HG02884 (cell line): Measurements from ENCODE around the gene TMEFF2.
"Not testable (repeated sequence)": the region's sequence is repeated elsewhere in the genome, so short reads cannot be mapped to it uniquely, and the experiment has no call there.

Experiments
- ATAC-seq: cut with Tn5 transposase; IDR thresholded peaks from one replicate; pipeline ENCODE4 v1.9.1; 2021; ENCODE audit warnings: mild to moderate bottlenecking, moderate library complexity; ENCODE audit not compliant: unreplicated experiment

TMEFF2 gene

DNA sequence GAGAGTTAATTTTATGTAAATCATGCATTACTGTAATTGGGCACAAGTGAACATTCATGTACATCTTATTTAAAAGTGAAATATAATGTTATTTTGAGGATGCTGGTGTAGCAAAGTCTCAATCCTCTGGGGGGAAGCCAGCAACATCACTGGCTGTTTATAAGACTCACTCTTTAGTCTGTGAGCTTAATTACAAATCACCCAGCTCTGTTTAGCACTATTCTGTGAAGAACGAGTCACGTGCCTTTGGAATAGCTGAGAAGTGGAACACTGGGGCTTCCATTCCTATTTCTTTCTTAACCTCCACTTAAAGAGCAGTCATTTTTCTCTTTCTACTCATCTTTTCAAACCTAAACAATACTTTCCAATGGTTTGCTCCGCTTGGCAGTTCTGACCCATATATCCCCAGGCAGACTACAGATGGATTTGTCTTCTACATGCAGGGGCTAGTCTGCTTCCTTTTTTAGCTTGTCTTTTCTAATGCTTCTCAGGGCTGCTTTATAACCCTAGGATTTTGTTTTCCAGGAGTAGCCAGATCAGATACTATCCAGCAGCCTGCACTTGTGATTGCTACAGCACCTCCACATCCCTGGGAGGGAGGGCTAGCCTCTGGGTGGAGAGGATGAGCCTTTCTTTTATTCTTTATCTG lies 252.5 kb downstream of the TMEFF2 start:
- no peak for ATAC-seq

DNA sequence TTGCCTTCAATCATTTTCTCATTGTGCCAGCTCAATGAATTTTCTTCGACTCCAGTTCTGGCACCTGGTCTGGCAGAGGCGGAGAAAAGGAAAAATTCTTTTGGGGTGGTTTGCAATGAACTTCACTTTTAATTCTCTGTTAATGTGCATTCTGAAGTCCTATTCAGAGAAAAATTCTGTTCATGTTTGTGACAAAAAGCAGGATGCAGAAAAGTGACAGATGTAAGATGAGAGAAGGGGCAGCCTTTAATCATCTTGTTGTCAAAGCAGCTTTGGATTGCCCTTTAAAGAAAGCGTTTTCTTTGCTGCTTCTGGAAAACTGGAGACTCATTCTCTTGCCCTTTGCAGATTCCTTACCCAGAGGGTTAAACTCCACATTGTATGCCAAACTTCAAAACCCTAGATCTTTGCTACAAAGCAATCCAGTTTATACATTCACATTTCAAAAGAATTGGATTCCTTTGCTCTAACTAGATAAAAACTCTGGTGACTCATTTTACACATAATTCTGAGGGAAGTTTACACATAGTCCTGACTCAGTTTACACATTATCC lies 253.3 kb downstream of the TMEFF2 start:
- no peak for ATAC-seq

DNA sequence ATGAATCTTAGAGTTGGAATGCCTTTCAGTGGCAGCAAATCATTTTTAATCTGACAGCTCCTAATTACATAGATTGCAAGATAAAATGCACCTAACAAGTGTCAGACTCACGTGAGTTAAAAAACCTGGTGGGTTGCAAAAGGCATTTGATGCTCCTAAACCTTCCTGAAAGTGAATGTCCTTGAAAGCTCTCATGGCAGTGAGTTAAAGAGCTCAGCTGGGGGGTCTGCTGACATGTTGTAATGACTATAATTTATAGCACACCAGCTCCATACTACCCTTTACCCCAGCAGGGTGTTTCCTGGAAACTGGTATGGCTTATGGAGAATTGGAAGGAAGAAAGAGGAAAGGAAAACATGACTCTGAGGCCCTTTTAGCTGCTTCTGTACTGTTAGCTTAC lies 256.0 kb downstream of the TMEFF2 start:
- ATAC-seq = no peak

DNA sequence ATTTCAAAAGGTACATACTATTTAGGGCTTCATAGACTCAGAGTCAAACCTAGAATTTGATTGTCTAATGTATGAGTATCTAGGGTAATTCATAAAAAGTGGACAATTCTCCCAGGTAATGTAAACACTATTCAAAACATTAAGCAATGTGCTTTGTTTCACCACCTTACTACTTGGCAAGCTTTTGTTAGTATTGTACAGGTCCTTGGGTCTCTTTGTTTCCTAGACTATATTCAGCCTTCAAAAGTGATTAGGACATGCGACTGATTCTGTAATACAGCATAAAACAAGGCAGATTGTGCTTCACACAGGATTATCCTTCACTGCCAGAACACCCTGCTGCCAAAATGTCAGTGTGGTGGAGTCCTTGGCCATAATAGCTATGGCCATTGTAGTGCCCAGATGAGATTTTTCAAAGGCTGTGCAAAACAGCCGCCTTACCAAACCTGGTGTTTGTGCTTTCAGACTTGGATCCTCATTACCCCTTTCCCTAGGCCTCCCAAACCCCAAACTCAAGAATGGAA lies 257.8 kb downstream of the TMEFF2 start:
- ATAC-seq = no peak

DNA sequence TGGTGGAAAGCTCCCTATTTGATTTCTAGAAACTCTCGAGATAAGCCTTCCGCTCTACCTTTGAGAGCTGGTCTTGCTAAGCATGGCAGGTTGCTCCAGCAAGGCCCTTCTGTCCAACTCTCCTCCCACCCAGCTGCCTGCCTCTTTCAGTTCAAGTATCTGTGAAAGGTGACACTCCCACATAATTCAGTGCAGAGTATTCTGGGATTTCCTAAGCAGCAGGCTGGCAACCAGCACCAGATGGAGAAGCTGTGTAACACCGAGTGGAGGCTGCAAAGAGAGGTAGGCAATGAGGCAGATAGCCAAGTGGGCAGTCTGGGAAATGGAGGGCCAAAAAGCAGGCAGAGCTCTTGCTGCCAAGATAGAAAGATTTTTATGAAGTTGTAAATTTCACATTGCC lies 259.5 kb downstream of the TMEFF2 start:
- ATAC-seq = no peak

DNA sequence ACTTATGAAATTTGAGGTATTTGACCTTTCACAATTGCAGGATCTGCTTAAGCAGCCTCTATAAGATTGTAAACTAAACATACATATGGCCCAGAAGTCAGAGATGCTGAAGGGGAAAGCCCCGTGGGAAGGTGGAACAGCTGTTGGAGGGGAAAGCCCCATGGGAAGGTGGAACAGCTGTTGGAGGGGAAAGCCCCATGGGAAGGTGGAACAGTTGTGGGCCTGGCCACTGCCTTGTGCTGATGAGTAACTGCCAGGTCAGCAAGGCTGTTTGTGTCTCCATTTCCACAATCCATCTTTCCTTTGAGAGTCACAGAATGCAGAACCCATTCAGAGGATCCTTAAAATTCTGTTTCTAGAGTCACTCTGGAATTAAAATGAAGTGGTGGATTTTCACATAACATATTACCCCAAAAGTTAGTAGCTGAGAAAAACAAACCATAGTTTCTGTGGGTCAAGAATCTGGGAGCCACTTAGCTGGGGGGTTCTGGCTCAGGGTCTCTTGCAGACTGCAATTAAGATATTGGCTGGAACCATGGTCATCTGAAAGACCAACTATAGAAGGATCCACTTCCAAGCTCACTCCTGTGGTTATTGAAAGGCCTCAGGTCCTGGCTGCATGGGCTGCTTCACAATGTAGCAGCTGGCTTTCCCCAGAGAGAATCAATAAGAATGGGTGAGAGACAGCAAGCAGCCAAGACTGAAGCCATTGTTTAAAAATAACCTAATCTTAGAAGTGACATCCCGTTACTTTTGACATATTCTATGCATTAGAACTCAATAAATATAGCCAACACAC lies 261.2 kb downstream of the TMEFF2 start:
- ATAC-seq = peak; percentile 96

DNA sequence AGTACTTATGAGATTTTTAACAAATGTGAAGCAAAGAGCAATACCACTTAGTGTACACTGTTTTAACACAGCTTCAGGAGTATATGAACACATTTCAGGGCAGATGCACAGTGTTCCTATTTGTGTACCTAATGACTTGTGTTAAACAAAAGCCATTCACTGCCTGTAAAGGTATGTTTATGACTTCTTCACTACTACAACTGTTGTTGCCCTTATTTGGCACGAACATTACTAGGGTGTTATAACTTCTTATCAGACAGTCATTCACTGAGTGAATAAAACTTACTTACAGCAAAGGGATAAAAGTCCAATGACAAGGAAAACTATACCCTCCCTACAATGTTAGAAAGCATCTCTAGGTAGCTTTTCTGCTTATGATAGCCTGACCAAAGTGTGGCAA lies 262.4 kb downstream of the TMEFF2 start:
- no peak for ATAC-seq

DNA sequence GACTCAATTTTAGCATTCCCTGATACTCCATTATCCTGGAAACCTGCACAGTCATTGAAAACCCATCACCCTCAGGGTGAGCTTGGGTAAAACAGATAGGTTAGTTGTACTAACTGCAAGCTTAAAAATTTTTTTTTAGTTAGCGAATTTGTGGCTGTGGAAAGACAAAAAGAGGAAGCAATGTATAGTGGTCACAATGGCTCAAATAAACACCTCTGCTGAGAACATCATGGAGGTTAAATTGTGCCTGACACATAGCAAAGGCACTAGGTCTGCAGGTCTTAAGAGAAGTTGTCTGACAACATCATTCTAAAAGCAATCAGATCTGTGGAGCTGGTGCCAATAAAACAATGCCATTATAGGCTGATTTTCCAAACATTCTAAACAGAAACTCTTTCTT lies 263.4 kb downstream of the TMEFF2 start:
- no peak for ATAC-seq

DNA sequence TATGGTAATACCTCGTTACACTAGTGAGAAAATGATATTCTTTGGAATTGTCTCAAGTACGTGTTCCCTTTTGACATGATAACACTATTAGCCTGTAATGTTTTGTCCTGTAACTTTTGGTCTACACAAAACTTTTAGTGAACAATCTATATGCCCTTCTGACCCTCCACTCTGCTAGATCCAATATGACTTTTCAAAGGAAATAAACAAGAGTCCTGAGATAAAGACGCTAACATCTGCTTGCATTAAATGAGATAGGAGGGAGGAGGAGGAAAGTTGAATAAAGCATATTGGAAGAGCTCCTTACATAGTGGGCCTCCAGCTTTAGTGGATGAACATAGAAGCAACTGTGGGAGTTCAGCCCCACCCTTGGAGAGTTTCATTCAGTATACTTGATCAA lies 264.5 kb downstream of the TMEFF2 start:
- no peak for ATAC-seq

DNA sequence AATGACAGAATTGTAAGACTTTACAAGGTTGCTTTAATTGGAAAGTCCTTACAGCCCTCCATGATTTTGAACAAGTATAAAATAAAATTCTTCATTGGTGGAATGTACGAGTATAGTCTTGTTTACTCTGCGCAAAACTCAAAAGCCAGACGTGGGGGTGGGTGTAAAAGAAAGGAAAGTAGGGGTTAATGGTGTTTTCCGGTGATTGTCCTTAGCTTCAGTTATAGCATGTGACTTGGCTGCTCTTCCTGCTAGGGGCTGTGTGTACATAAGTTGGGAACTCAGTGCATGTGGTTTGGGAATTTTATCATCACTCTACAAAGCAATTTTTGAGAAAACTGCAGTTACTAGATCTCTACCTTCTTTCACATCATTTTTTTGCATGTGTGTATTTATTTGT lies 265.4 kb downstream of the TMEFF2 start:
- no peak for ATAC-seq

DNA sequence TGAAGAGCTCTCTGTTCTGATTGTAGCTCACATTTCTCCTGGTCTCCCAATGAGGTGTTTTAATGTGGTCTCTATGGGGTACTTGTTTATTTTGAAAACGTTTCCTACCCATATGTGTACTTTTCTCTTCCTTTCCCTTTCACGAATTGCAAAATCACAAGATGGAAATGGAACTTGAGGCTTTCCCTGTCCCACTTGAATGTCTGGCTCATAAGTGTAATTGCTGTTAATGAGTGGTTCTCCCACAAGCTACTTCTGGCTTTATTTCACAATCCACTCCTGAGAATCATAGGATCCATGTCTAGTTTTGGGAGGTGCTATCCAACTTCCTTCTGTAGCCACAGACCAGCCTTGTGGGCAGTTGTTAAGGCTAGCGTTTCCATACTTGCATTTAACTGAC lies 266.7 kb downstream of the TMEFF2 start:
- no peak for ATAC-seq

DNA sequence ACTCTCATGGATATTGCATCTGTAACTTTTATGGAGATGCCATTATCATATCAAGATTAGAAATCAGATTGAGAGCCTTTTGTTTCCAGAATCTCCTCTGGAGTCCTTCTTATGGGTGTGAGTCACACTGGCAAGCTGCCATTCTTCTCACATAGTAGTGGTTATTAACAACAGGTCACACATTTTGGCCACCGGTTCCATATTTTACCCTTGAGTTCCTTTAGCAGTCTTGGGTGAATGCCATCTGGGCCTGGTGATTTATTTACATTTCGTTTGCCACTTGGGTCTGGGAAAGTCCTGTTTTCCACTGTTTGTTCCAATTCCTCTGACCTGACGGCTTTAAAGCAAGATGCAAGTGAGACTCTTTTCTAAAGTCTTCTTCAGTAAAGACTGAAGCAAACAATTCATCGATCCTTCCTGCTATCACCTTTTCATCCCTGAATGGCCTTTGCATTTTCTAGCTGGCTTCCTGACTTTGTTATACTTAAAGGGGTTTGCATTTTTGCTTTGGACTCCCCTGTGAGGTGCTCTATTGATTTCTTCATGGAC lies 267.3 kb downstream of the TMEFF2 start:
- no peak for ATAC-seq

DNA sequence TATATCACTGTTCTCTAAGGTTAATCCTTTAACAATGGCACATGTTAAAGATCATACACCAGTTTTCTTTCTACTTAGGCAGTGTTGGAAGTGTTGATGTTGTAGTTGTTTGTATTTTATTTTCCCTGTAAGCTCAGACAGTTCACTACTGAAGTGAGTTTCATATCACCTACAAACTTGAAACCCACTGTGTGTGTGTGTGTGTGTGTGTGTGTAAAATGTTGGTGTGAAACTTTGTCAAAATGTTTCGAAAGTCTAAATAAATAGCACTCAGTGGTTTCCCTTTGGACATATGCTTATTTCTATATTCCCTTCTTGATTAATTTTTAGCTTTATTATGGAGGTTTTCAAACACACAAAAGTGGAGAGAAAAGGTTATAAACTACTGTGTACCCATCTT lies 268.1 kb downstream of the TMEFF2 start:
- no peak for ATAC-seq

DNA sequence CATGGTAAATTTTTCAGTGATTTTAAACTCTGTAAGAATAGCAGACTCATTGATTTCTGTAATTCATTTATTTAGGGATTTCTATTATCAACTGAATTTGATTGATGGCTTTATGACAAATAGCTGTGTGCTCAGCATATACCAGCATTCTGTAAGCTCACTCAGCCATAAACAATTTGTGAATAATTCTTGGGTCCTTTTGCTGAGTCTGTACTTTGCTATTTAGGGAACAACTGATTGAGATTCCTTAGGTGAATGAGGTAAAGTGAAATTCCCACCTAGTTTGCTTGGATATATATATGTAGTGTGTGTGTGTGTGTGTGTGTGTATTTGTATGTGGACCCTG lies 271.1 kb downstream of the TMEFF2 start:
- ATAC-seq = no peak

DNA sequence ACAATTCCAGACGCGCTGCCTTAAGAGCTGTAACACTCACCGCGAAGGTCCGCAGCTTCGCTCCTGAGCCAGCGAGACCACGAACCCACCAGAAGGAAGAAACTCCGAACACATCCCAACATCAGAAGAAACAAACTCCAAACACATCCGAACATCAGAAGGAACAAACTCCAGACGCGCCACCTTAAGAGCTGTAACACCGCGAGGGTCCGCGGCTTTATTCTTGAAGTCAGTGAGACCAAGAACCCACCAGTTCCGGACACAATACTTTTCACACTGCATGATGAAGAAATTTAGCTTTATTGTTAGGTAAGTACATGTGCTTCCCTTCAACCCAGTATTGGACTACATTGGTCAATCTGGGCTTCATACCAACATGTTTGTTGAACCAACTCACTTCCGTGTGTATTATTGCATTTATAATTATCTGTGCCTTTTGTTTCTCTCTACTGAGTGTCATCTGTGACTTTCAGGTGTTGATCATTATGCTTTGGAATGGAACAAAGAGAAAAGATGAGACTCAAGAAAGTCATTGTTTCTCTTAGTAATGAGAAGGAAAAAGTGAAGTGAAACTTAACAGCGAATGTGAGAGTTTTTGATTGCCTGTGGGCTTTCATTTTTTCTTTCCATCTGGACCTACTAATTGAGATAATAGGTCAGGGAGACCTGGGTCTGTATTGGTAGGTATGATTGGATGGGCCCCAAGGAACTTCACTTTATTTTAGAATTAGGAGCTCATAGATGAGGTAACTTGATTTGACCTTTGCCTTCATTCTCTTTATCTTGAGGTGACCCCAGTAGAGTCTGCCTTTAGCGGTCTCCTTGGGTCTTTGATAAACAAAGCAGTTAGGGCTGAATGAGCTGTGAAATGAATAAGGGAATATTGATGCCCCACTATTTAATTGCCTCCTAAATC lies 271.7 kb downstream of the TMEFF2 start:
- ATAC-seq = peak; percentile 97

DNA sequence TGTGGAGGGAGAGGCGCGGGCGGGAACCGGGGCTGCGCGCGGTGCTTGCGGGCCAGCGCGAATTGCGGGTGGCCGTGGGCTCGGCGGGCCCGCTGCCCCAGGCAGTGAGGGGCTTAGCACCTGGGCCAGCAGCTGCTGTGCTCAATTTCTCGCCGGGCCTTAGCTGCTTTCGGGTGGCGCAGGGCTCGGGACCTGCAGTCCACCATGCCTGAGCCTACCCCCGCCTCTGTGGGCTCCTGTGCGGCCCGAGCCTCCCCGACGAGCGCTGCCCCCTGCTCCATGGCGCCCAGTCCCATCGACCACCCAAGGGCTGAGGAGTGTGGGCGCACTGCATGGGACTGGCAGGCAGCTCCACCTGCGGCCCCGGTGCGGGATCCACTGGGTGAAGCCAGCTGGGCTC lies 273.1 kb downstream of the TMEFF2 start:
- not testable (repeated sequence) for ATAC-seq

DNA sequence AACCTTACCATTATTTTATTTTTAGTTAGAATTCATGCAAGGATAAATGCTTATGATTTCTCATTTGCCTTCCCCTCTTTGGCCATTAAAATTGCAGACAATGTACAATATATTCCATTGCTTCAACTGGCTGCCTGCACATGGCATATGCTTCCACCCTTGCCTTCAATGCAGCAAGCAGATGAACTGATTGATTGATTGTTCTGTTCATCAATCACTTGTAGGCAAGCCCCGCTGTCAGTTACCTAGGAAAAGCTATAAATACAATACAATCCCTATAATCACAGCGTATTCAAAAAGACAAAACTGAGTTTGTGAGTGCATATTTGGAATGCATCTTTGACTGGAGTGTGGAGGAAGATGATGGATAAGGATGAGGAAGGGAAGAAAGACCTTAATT lies 274.2 kb downstream of the TMEFF2 start:
- ATAC-seq = no peak

DNA sequence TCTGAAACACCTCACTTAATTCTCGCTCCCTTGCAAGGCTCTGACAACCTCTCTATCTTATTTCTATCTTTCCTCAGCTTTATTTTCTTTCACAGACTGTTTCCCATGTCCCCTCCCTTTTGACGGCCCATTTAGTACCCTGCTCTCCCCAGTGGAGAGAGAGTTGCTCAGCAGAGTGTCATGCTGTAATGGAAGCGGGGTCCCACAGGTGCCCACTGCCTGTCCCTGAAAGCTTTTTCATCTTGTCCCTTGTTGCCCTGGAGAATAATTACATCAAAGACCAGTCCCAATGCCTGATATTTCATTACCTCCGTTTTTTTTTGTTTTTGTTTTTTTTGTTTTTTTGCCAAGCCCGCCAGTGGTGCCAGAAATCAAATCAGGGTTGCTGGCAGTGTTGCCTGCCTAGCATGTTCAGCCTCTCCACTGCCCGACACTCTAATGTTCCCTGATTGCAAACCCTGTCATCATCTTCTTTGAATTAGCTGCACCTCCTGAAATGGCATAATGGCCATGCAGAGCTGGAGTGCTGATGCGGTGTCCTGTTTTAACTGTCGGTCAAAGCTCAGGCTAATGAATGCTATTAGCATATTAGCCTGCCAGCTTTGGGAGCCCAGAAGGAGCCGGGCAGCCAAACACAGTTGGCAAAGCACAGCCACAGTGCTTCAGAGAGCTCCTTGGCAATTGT lies 276.6 kb downstream of the TMEFF2 start:
- no peak for ATAC-seq

DNA sequence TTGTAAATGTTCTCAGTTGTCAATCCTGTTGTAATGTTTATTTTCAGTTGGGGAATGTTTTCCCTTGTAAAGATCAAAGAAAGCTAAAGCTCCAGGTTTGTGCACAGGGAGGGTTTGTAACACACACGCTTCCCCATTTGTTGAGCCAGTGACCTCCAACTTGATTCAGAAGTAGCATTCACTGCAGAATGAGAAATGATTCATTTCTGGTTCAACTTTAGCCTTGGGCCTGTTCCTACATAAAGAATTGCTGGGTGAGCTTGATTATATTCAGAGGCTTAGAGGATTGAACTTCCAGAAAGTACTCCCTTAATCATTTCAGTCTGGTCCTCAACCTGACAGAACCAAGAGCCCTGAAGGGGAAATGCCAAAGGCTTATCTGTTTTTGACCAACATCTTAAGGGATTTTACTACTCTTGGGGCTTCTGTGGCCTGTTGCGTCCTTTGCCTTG lies 277.3 kb downstream of the TMEFF2 start:
- ATAC-seq = no peak

DNA sequence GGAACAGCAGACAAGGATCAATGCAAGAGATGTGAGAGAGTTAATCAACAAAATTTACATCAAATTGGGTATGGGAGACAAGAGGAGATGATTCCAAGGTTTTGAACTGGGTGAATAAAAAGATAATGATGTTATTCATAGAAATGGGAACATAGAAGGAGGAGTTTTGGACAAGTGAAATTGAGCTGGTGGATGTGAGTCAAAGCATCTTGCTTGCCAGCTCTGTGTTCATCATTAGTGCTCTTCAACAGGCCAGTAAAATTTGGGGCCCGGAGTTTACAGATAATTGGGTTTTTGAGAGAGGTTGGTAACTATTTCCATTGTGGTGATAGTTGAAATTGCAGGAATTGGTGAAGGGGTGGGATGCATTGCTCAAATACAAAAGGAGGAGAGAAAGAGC lies 277.9 kb downstream of the TMEFF2 start:
- no peak for ATAC-seq
